Measurements from ENCODE around the gene DAW1. TPM values are rescaled to one million over a fixed set of nuclear protein-coding genes. Genes with fewer than 3 reads are reported as not detected.
A peak's percentile ranks its signal among the peaks of the same experiment; 100 is the strongest.

DAW1 gene
- total RNA-seq, 1 donor from 2014 or later = 1.6 TPM

DNA sequence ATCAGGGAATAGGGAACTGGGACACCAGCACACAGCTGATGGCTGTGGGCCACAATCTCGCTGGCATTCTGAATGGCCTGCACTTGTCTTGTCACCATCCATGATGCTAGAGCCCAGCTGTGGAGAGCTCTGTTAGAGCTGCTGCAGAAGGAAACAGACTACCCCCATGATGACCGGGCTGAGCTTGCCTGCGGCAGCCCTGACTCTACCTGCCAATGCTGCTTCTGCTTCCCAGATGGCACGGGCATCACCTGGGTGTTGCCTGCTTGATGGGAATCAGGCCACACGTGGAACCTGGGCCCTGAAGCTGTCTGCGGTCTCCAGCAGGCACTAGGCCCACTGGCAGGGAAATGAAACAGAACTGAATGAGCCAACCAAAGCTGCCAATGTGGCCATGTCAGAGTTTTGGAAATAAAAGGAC lies 11.2 kb upstream of the DAW1 start:
- Mint-ChIP-seq H3K27ac (ENCODE audit: unreplicated experiment) (no peak overlapping the region), H3K4me1 (ENCODE audit: unreplicated experiment) (peaks cover 13% of the 10 kb centered on the region), H3K36me3 (ENCODE audit: low read depth, unreplicated experiment) (no peaks in the 10 kb centered on the region), H3K9me3 (ENCODE audit: unreplicated experiment) (no peaks in the 10 kb centered on the region), H3K4me3 (ENCODE audit: unreplicated experiment) (no peak overlapping the region), H3K27me3 (ENCODE audit: unreplicated experiment) (no peaks in the 10 kb centered on the region)
- no peak for DNase-seq (ENCODE audit: low spot score)
- TF ChIP-seq, protein P1, sequence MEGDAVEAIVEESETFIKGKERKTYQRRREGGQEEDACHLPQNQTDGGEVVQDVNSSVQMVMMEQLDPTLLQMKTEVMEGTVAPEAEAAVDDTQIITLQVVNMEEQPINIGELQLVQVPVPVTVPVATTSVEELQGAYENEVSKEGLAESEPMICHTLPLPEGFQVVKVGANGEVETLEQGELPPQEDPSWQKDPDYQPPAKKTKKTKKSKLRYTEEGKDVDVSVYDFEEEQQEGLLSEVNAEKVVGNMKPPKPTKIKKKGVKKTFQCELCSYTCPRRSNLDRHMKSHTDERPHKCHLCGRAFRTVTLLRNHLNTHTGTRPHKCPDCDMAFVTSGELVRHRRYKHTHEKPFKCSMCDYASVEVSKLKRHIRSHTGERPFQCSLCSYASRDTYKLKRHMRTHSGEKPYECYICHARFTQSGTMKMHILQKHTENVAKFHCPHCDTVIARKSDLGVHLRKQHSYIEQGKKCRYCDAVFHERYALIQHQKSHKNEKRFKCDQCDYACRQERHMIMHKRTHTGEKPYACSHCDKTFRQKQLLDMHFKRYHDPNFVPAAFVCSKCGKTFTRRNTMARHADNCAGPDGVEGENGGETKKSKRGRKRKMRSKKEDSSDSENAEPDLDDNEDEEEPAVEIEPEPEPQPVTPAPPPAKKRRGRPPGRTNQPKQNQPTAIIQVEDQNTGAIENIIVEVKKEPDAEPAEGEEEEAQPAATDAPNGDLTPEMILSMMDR (IDR thresholded peaks at IDR 0.05; ENCODE audit: unreplicated experiment) = no peak

DNA sequence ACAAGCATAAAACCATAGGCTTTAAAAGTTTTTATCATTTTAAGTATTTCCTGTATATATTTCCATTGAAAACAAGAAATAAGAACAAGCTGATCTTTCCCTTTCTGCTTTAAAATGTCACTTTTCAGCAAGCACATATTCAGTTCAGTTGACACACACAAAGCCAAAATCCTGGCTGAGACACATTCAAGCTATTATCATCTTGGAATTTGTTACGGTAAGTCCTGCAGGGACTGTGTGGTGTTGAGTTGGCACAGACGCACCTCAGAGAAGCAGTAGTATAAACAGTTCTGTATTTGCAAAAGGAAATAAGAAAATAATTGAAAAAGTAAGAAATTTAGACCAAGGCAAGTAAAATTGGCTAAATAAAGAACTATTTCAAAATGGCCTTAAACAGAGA lies 10.4 kb upstream of the DAW1 start:
- DNase-seq (ENCODE audit: low spot score) = no peak
- no peaks in the 10 kb centered on the region for H3K9me3 Mint-ChIP-seq (ENCODE audit: unreplicated experiment)
- no peak overlapping the region for H3K4me3 Mint-ChIP-seq (ENCODE audit: unreplicated experiment)
- TF ChIP-seq, protein P1 (IDR thresholded peaks at IDR 0.05; ENCODE audit: unreplicated experiment) = no peak
- H3K27ac Mint-ChIP-seq (ENCODE audit: unreplicated experiment) = no peak overlapping the region
- peaks cover 10% of the 10 kb centered on the region for H3K4me1 Mint-ChIP-seq (ENCODE audit: unreplicated experiment)
- H3K27me3 Mint-ChIP-seq (ENCODE audit: unreplicated experiment) = no peaks in the 10 kb centered on the region
- no peaks in the 10 kb centered on the region for H3K36me3 Mint-ChIP-seq (ENCODE audit: low read depth, unreplicated experiment)

DNA sequence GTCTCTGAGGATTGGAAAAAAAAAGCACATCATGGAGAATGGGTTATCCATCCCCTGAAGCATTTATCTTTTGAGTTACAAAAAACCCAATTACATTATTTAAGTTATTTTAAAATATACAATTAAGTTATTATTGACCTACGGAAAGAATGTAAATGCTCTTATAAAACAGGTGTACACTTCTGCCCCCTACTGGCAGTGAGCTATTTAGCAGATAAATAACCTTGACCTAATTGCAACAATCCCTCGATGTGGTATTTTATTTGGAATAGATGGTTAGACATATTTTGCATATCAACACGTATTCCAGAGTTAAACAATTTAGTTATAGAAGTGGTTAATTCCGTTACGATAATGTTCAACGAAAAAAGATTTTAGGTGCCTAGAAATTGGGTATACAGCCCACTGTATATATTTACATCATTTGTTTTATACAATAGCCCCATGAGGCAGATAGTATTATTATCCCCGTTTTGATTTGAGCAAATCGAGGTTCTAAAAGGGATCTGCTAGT lies 9.1 kb upstream of the DAW1 start:
- Mint-ChIP-seq H3K9me3 (ENCODE audit: unreplicated experiment) (no peaks in the 10 kb centered on the region), H3K36me3 (ENCODE audit: low read depth, unreplicated experiment) (peaks cover 4% of the 10 kb centered on the region), H3K27me3 (ENCODE audit: unreplicated experiment) (no peaks in the 10 kb centered on the region), H3K27ac (ENCODE audit: unreplicated experiment) (no peak overlapping the region), H3K4me3 (ENCODE audit: unreplicated experiment) (no peak overlapping the region), H3K4me1 (ENCODE audit: unreplicated experiment) (peaks cover 12% of the 10 kb centered on the region)
- peak; percentile 25 for DNase-seq (ENCODE audit: low spot score)
- TF ChIP-seq, protein P1 (IDR thresholded peaks at IDR 0.05; ENCODE audit: unreplicated experiment) = peak; percentile 81

DNA sequence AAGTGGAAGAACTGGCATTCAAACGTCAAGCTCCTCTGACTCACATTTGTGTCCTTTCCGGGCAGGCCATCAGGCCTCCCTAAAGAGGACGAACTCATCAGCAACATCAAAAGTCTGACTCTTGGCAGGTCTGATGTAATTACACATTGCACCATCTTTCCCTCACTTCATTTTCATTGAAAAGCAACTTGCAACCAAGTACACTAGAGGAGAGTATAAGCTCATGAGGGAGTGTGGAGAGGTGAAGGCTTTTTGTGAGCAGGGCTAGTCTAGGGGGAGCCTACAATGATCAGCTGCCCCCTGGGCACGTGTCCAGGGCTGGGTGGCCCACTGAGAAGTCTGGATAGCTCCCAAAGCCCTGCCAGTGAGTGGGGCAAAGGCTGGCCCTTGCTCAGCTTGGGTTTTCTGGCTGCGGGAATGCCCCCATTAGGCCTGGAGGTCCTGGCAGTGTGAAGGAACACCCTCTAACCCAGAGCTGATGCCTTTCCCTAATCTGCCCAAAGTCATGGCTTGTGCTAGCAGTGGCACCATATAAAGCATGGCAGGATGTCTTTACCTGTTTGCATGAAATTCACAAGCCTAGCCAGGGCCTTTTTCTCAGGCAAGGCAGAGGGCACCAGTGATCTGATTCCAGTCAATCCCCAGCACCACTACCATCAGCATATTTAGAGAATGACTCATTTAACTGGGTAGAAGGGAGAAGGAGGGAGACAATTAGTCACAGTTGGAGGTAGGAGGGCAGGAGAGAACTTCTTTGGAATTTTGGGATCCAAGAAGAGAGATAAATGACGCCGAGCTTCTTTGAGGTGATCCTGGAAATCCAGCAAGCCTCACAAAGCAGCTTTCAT lies 8.5 kb upstream of the DAW1 start:
- H3K27me3 Mint-ChIP-seq (ENCODE audit: unreplicated experiment) = no peaks in the 10 kb centered on the region
- no peaks in the 10 kb centered on the region for H3K9me3 Mint-ChIP-seq (ENCODE audit: unreplicated experiment)
- H3K27ac Mint-ChIP-seq (ENCODE audit: unreplicated experiment) = no peak overlapping the region
- no peak for DNase-seq (ENCODE audit: low spot score)
- peaks cover 4% of the 10 kb centered on the region for H3K36me3 Mint-ChIP-seq (ENCODE audit: low read depth, unreplicated experiment)
- peaks cover 10% of the 10 kb centered on the region for H3K4me1 Mint-ChIP-seq (ENCODE audit: unreplicated experiment)
- no peak overlapping the region for H3K4me3 Mint-ChIP-seq (ENCODE audit: unreplicated experiment)
- TF ChIP-seq, protein P1 (IDR thresholded peaks at IDR 0.05; ENCODE audit: unreplicated experiment) = no peak

DNA sequence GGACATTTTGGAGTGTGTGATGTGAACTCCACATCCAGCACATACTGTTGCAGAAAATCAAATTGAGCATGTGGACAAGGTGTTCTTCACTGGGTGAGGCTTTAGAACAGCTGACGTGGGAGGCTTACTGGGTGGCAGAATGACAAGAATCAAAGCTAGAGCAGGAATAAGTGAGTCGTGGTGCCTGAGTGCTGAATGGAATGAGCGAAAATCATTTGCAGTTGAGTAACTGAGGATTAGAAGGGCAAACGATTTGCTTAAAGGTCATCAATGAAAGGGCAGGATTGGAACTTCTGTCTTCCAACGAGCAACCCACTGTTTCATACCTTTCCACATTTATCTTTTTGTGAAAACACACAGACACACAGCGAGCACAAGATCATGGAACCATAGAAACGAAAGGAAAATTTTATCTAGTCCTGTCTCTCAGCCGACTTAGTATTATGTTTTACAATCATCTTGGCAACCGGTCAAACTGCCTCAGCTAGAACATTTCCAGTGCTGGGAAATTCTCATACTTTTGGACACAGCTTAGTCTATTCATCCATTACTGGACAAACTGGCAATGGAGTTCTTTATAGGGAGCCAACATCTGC lies 7.2 kb upstream of the DAW1 start:
- no peak for DNase-seq (ENCODE audit: low spot score)
- TF ChIP-seq, protein P1 (IDR thresholded peaks at IDR 0.05; ENCODE audit: unreplicated experiment) = no peak
- H3K4me1 Mint-ChIP-seq (ENCODE audit: unreplicated experiment) = peaks cover 15% of the 10 kb centered on the region
- peaks cover 4% of the 10 kb centered on the region for H3K36me3 Mint-ChIP-seq (ENCODE audit: low read depth, unreplicated experiment)
- H3K27me3 Mint-ChIP-seq (ENCODE audit: unreplicated experiment) = no peaks in the 10 kb centered on the region
- H3K9me3 Mint-ChIP-seq (ENCODE audit: unreplicated experiment) = no peaks in the 10 kb centered on the region
- H3K4me3 Mint-ChIP-seq (ENCODE audit: unreplicated experiment) = no peak overlapping the region
- no peak overlapping the region for H3K27ac Mint-ChIP-seq (ENCODE audit: unreplicated experiment)

Measured in endothelial cell (in vitro differentiated cells).